NOMO-1 treated with dmso at 0.1 percent for 144 hours (cell line): ENCODE data around the gene MT1E.
"Not testable (repeated sequence)": the region's sequence is repeated elsewhere in the genome, so short reads cannot be mapped to it uniquely, and the experiment has no call there.

ENCODE experiments used
- DNase-seq: peaks from one replicate; lab custom pipeline; 2025; ENCODE audit not compliant: unreplicated experiment; lab: John Stamatoyannopoulos, UW

Gene MT1E

DNA sequence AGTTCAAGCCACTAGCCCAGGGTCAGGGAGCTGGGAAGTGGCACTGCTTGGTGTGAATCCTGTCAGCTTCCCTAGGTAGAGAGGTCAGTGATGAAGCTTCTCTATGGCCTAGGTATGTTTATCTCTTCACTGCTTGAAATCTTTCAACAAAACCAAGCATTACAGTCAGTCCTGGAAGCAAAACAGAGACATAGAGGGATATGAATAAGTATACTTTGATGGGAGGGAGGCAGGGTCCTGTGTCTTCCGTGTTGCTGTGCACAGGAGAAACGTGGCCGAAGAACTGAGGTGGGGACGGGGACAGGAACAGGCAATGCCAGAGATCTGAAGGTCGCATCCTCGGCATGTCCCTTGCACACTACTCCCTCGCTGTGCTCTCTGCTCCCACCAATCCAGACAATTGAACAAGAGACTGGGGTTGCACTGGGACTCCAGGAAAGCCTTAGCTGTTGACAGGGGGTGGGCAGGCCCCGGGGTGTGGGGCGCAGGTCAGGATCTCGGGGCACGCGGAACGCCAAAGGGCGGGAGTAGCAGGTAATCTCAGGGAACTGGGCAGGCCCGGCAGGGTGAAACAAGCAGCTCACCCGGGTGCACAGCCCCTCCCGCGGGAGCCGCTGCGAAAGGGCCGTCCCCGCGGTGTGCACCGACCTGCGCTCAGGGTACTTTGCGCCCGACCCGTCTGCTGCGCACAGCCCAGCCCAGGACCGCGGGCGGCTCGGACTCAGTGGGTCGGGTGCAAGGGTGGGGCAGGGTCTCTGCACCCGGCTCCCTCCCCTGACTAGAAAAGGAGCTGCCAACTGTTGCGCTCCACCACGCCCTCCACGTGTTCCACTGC lies 43.6 kb downstream of the MT1E start, which contains the start of gene MT1H:
Gene MT1H, plus strand, starts transcription at position 810 of the 835 bp plus-strand sequence. CDS start 71 bp downstream, outside the sequence.
- DNase-seq, result peak; percentile 58

DNA sequence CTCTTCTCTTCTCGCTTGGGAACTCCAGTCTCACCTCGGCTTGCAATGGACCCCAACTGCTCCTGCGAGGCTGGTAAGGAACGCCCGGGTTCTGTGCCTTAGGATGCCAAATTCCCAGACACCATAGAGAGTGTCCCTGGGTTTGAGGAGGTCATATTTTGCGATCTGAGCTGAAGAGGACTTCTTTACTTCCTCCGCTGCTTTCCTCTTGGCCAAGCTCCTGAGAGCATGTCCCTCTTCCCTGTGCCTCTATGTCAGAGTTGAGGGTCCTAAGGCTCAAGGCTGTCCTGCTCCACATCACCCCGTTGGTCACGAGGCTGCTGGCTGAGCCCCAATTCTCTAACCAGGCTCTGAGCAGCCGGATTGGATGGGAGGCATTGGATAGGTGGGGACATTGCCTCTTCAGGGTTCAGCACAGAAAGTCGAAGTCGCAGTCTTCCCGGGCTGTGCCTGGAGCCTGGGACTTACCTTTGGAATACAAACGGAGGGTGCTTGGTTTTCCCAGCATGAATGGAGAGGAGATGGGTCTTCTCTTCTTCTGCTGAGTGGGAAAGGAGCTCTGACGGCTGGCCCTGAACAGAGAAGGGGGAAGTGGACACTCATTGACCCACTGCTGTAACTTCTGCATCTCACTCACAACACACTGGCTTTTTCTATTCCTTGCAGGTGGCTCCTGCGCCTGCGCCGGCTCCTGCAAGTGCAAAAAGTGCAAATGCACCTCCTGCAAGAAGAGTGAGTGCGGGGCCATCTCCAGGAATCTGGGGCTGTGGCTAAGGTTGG lies 44.4 kb downstream of the MT1E start:
- no peak for DNase-seq

DNA sequence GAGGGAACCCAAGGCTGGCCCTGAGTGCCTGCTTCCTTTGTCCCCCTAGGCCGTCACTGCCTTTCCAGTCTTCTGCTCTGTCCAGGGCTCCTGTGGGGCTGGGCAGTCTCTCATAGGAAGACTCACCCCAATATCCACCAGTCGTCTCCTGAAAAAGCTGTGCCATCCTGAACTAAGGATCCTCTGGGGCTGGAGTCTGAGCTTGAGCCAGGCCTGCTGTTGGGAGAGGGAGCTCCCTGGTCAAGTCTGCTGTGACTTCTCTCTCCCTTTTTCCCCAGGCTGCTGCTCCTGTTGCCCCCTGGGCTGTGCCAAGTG lies 45.0 kb downstream of the MT1E start:
- DNase-seq, result no peak

DNA sequence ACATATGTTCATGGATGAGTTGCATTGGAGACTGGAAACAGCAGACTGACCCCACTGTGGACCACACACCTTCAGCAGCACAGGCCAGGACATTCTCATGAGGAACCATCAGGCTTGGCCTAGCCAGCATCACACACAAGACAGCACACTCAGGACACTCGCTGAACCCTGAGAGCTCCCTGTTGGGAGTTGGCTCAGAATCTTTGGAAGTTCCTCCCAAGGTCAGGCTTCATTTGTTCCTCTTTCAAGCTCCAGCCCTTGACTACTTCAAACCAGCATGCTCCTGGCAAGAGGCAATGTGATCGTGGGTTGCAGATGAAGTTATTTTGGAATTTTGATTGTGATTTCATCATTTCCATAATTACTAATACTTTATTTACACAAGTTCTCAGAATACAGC lies 46.1 kb downstream of the MT1E start:
- not testable (repeated sequence) for DNase-seq

DNA sequence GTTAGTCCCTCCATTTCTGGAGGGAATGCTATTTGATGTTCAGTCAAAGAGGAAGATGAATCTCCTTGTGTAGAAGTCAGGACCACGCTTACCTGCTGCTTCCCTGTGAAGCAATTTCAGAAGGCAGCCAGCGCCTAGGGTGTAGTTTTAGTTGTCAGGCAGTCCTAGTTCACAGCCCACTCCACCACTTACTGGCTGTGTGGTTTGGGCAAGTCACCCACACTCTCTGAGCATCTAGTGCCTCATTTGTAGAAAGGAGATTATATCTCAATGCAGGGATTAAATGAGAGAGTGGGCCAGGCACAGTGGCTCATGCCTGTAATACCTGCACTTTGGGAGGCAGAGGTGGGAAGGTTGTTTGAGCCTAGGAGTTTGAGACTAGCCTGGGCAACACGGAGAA lies 46.6 kb downstream of the MT1E start:
- DNase-seq, result not testable (repeated sequence)

DNA sequence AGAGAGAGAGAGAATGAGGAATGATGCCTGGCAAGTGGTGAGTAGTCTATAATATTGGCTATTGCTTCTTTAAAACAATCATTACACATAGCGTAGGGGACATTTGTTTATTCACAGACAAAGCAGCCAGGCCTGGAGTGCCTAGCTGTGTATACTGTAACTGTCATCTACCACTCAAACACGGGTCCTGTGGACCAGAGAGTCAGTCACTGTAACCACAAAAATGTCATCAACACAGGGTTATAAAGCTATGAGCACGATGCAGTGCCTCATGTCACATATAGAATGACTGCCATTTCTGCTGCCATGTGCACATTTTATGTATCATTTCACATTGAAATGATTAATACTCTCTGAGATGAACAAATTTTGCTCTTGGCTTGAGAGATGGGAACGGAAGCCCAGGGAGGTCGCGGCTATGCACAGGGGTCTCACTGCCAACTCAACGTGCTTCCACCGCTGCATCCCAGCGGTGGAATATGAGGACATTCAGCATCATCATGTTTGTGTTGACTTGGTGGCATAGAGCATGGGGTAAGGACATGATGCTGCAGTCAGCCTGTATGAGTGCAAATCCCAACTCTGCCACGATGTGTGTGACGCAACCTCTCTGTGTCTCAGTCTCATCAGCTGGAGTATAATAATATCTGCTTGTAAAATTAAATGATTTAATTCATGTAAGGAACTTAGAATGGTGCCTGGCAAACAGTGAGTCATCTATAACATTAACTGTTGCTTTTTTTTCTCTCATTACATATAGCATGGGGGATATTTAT lies 47.4 kb downstream of the MT1E start:
- no peak for DNase-seq

DNA sequence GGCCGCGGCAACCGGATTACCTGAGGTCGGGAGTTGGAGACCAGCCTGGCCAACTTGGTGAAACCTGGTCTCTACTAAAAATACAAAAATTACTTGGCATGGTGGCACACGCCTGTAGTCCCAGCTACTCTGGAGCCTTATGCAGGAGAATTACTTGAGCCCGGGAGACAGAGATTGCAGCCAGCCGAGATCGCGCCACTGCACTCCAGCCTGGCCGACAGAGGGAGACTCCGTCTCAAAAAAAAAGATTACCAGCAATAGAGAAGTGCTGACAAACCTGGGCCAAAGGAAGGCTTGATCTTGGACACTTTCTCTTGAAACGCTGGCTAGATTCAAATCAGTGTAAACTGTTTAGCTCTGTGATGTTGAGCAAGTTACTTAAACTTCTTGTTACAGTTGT lies 48.3 kb downstream of the MT1E start:
- DNase-seq, result peak; percentile 16

DNA sequence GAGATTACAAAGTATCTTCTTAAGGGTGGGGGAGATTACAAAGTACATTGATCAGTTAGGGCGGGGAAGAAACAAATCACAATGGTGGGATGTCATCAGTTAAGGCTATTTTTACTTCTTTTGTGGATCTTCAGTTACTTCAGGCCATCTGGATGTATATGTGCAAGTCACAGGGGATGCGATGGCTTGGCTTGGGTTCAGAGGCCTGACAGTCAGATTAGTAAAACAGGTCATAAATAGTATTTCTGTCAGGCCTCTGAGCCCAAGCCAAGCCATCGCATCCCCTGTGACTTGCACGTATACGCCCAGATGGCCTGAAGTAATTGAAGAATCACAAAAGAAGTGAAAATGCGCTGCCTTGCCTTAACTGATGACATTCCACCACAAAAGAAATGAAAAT lies 49.0 kb downstream of the MT1E start:
- DNase-seq, result not testable (repeated sequence)

DNA sequence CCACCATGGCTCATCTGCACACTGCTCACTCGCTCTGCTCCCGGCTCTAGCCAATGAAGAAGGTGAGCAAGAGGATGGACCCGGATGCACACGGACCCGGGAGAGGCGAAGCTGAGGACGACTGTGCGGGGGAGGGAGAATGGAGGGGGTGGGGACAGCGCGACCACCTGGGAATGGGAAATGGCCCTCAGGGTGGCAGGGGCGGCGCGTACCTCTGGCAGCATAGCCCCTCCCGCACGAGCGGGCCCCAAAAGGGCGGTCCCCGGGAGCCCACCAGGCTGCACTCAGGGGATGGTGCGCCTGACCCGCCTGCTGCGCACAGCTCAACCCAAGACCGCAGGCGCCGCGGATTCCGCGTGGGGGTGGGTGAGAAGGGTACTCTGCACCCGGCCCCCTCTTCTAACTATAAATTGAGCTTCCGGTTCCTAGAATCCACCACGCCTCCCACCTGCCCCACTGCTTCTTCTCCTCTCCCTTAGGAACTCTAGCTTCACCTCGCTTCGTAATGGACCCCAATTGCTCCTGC lies 50.2 kb downstream of the MT1E start:
- no peak for DNase-seq
